GM23338 (cell line): Measurements from ENCODE around the gene SPATA18. TPM values are rescaled to one million over a fixed set of nuclear protein-coding genes. Genes with fewer than 3 reads are reported as not detected.

Source experiments
- ATAC-seq: fragments of 200-7000 bp; cut with Tn5 transposase; 3 replicates; pipeline ENCODE4 v1.9.1; 2020
- DNase-seq: peaks from one replicate; pipeline ENCODE4 v3.0.0-alpha.2; 2015; ENCODE audit warnings: low spot score
- H2AFZ ChIP-seq: fragments of 200-600 bp; sonication (generic); 2 replicates; pipeline ENCODE4 v1.8.0; 2016; ENCODE audit warnings: antibody characterized with exemption, mild to moderate bottlenecking, moderate library complexity
- H3F3A ChIP-seq: fragments of 200-600 bp; sonication (generic); replicated peaks from 2 replicates; pipeline ENCODE4 v1.8.0; 2017; ENCODE audit warnings: antibody characterized with exemption, mixed run types, low read depth
- H3K27ac ChIP-seq: fragments of 200-600 bp; sonication (generic); 2 replicates; pipeline ENCODE4 v1.6.1; 2016; ENCODE audit warnings: low read depth
- H3K27me3 ChIP-seq: fragments of 200-600 bp; sonication (generic); 2 replicates; pipeline ENCODE4 v1.8.0; 2016; ENCODE audit warnings: mild to moderate bottlenecking, mixed run types, moderate library complexity; ENCODE audit not compliant: insufficient read depth
- H3K36me3 ChIP-seq: fragments of 200-600 bp; sonication (generic); 2 replicates; pipeline ENCODE4 v1.8.0; 2016; ENCODE audit warnings: mild to moderate bottlenecking; ENCODE audit not compliant: insufficient read depth
- H3K4me1 ChIP-seq: fragments of 200-600 bp; sonication (generic); 2 replicates; pipeline ENCODE4 v1.8.0; 2016; ENCODE audit warnings: mild to moderate bottlenecking, moderate library complexity; ENCODE audit not compliant: insufficient read depth
- H3K4me2 ChIP-seq: fragments of 200-600 bp; sonication (generic); 2 replicates; pipeline ENCODE4 v1.7.1; 2017; ENCODE audit warnings: mixed run types
- H3K4me3 ChIP-seq: fragments of 200-600 bp; sonication (generic); 2 replicates; pipeline ENCODE4 v1.6.1; 2016; ENCODE audit warnings: mixed run types
- H3K79me2 ChIP-seq: fragments of 200-600 bp; sonication (generic); replicated peaks from 2 replicates; pipeline ENCODE4 v1.8.0; 2017; ENCODE audit warnings: mild to moderate bottlenecking; ENCODE audit not compliant: insufficient read depth
- H3K9me2 ChIP-seq: fragments of 200-600 bp; sonication (generic); 2 replicates; pipeline ENCODE4 v1.8.0; 2017; ENCODE audit not compliant: insufficient read depth
- H4K20me1 ChIP-seq: fragments of 200-600 bp; sonication (generic); replicated peaks from 2 replicates; pipeline ENCODE4 v1.8.0; 2017; ENCODE audit warnings: mild to moderate bottlenecking; ENCODE audit not compliant: insufficient read depth
- H3K27ac Mint-ChIP-seq: 2 replicates; pipeline ENCODE4 v1.8.0; 2020; ENCODE audit warnings: inconsistent platforms, mild to moderate bottlenecking, moderate library complexity, mixed read lengths
- H3K27me3 Mint-ChIP-seq: 3 replicates; pipeline ENCODE4 v1.8.0; 2022; ENCODE audit warnings: low read depth, mild to moderate bottlenecking, moderate library complexity, mixed read lengths, inconsistent platforms; ENCODE audit not compliant: insufficient read depth, poor library complexity
- H3K36me3 Mint-ChIP-seq: 3 replicates; pipeline ENCODE4 v1.8.0; 2021; ENCODE audit warnings: low read depth, mild to moderate bottlenecking, inconsistent platforms, moderate library complexity, mixed read lengths
- H3K4me1 Mint-ChIP-seq: 3 replicates; pipeline ENCODE4 v1.8.0; 2020; ENCODE audit warnings: mild to moderate bottlenecking, inconsistent platforms, mixed read lengths
- H3K4me3 Mint-ChIP-seq: 3 replicates; pipeline ENCODE4 v1.8.0; 2021; ENCODE audit warnings: moderate library complexity, mild to moderate bottlenecking, inconsistent platforms, mixed read lengths
- H3K9me3 Mint-ChIP-seq: 3 replicates; pipeline ENCODE4 v1.8.0; 2020; ENCODE audit warnings: moderate library complexity, mild to moderate bottlenecking, inconsistent platforms, mixed read lengths
- CREB1 ChIP-seq: fragments of 250-450 bp; sonication (Bioruptor Pico); IDR thresholded peaks from 2 replicates; pipeline ENCODE4 v1.5.0; 2020; ENCODE audit warnings: low read depth, mild to moderate bottlenecking, moderate library complexity
- ETS1 ChIP-seq: IDR thresholded peaks from 2 replicates; pipeline ENCODE4 v1.6.1; 2016; ENCODE audit warnings: antibody characterized with exemption
- EZH2 ChIP-seq: fragments of 200-600 bp; sonication (generic); IDR thresholded peaks from one replicate; pipeline ENCODE4 v1.8.0; 2017; ENCODE audit warnings: antibody characterized with exemption, mild to moderate bottlenecking, low read depth; ENCODE audit not compliant: unreplicated experiment
- EZH2phosphoT487 ChIP-seq: fragments of 200-600 bp; sonication (generic); IDR thresholded peaks from one replicate; pipeline ENCODE4 v1.8.1; 2018; ENCODE audit warnings: antibody characterized with exemption; ENCODE audit not compliant: unreplicated experiment
- JUNB ChIP-seq: IDR thresholded peaks from one replicate; pipeline ENCODE4 v1.6.1; 2016; ENCODE audit warnings: antibody characterized with exemption; ENCODE audit not compliant: unreplicated experiment
- NANOG ChIP-seq: IDR thresholded peaks from 2 replicates; pipeline ENCODE4 v1.6.1; 2016; ENCODE audit warnings: antibody characterized with exemption, borderline replicate concordance
- POLR2AphosphoS5 ChIP-seq: IDR thresholded peaks from 2 replicates; pipeline ENCODE4 v1.6.1; 2016; ENCODE audit warnings: antibody characterized with exemption, low read depth
- REST ChIP-seq: IDR thresholded peaks from one replicate; pipeline ENCODE4 v1.6.1; 2018; ENCODE audit warnings: antibody characterized with exemption; ENCODE audit not compliant: unreplicated experiment
- STAT1 ChIP-seq: IDR thresholded peaks from one replicate; pipeline ENCODE4 v1.6.1; 2016; ENCODE audit warnings: antibody characterized with exemption; ENCODE audit not compliant: unreplicated experiment
- ZNF114 ChIP-seq: fragments of 250-450 bp; sonication (Bioruptor Pico); IDR thresholded peaks from 2 replicates; pipeline ENCODE4 v1.5.0; 2020; ENCODE audit warnings: mild to moderate bottlenecking, moderate library complexity
- ZNF331 ChIP-seq: fragments of 250-450 bp; sonication (Bioruptor Pico); IDR thresholded peaks from 2 replicates; pipeline ENCODE4 v1.5.0; 2020; ENCODE audit warnings: low read depth, mild to moderate bottlenecking, moderate library complexity
- polyA plus RNA-seq: library from polyadenylated mRNA; unstranded; fragments of >200 nt; fragmentation: Nextera tagmentation; extraction: Ambion mirVana; gene quantifications from 2 replicates; pipeline ENCODE4 v1.2.1, GENCODE V29; 2016
- total RNA-seq: library from RNA; depleted of rRNA; stranded (reverse); fragments of >200 nt; shearing (Covaris generic); gene quantifications from 2 replicates; pipeline ENCODE4 v1.2.3, GENCODE V29; 2014
- TF ChIP-seq, protein P1 (sequence below), 2 experiments: fragments of 200-600 bp in 1 of 2; sonication (generic) in 1 of 2; conservative IDR thresholded peaks; 2 replicates each; pipeline versions ENCODE4 v1.5.1 to v1.6.1; 2016 to 2017; ENCODE audit warnings: antibody characterized with exemption in 2 of 2, low read depth in 2 of 2, mild to moderate bottlenecking in 2 of 2, moderate library complexity in 1 of 2
- TF ChIP-seq, protein P2 (sequence below): fragments of 250-450 bp; sonication (Bioruptor Pico); IDR thresholded peaks from 2 replicates; pipeline ENCODE4 v1.5.0; 2020; ENCODE audit warnings: mild to moderate bottlenecking, moderate library complexity

The SPATA18 gene
- total and polyA plus RNA-seq, 2 experiments from 2014 or later: 1.5 to 2.5 TPM

- peaks cover 7% of the 10 kb centered on the region; the same call in 1 of the 2 replicates for H3K4me1 ChIP-seq
- no peaks in the 10 kb centered on the region for H3K9me2 ChIP-seq
- Mint-ChIP-seq H3K27ac (no peak overlapping the region), H3K9me3 (no peaks in the 10 kb centered on the region), H3K4me1 (peaks cover 22% of the 10 kb centered on the region), H3K4me3 (peak overlapping the region; percentile 85), H3K27me3 (peaks cover 4% of the 10 kb centered on the region), H3K36me3 (peaks cover 3% of the 10 kb centered on the region; the same call in 1 of the 3 replicates)
- no peak for TF ChIP-seq REST
- no peak for TF ChIP-seq CREB1 (CRISPR knock-in tag)
- TF ChIP-seq STAT1: no peak
- TF ChIP-seq ZNF114 (CRISPR knock-in tag): no peak
- no peak for TF ChIP-seq ETS1
- no peak for TF ChIP-seq ZNF331
- no peak for TF ChIP-seq EZH2
- TF ChIP-seq EZH2phosphoT487: no peak
- no peak for TF ChIP-seq NANOG
- TF ChIP-seq JUNB: no peak
- TF ChIP-seq, protein P1, sequence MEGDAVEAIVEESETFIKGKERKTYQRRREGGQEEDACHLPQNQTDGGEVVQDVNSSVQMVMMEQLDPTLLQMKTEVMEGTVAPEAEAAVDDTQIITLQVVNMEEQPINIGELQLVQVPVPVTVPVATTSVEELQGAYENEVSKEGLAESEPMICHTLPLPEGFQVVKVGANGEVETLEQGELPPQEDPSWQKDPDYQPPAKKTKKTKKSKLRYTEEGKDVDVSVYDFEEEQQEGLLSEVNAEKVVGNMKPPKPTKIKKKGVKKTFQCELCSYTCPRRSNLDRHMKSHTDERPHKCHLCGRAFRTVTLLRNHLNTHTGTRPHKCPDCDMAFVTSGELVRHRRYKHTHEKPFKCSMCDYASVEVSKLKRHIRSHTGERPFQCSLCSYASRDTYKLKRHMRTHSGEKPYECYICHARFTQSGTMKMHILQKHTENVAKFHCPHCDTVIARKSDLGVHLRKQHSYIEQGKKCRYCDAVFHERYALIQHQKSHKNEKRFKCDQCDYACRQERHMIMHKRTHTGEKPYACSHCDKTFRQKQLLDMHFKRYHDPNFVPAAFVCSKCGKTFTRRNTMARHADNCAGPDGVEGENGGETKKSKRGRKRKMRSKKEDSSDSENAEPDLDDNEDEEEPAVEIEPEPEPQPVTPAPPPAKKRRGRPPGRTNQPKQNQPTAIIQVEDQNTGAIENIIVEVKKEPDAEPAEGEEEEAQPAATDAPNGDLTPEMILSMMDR (conservative IDR thresholded peaks at IDR 0.05; ENCODE audit: low read depth in 2 of 2): no peak
- TF ChIP-seq, protein P2, sequence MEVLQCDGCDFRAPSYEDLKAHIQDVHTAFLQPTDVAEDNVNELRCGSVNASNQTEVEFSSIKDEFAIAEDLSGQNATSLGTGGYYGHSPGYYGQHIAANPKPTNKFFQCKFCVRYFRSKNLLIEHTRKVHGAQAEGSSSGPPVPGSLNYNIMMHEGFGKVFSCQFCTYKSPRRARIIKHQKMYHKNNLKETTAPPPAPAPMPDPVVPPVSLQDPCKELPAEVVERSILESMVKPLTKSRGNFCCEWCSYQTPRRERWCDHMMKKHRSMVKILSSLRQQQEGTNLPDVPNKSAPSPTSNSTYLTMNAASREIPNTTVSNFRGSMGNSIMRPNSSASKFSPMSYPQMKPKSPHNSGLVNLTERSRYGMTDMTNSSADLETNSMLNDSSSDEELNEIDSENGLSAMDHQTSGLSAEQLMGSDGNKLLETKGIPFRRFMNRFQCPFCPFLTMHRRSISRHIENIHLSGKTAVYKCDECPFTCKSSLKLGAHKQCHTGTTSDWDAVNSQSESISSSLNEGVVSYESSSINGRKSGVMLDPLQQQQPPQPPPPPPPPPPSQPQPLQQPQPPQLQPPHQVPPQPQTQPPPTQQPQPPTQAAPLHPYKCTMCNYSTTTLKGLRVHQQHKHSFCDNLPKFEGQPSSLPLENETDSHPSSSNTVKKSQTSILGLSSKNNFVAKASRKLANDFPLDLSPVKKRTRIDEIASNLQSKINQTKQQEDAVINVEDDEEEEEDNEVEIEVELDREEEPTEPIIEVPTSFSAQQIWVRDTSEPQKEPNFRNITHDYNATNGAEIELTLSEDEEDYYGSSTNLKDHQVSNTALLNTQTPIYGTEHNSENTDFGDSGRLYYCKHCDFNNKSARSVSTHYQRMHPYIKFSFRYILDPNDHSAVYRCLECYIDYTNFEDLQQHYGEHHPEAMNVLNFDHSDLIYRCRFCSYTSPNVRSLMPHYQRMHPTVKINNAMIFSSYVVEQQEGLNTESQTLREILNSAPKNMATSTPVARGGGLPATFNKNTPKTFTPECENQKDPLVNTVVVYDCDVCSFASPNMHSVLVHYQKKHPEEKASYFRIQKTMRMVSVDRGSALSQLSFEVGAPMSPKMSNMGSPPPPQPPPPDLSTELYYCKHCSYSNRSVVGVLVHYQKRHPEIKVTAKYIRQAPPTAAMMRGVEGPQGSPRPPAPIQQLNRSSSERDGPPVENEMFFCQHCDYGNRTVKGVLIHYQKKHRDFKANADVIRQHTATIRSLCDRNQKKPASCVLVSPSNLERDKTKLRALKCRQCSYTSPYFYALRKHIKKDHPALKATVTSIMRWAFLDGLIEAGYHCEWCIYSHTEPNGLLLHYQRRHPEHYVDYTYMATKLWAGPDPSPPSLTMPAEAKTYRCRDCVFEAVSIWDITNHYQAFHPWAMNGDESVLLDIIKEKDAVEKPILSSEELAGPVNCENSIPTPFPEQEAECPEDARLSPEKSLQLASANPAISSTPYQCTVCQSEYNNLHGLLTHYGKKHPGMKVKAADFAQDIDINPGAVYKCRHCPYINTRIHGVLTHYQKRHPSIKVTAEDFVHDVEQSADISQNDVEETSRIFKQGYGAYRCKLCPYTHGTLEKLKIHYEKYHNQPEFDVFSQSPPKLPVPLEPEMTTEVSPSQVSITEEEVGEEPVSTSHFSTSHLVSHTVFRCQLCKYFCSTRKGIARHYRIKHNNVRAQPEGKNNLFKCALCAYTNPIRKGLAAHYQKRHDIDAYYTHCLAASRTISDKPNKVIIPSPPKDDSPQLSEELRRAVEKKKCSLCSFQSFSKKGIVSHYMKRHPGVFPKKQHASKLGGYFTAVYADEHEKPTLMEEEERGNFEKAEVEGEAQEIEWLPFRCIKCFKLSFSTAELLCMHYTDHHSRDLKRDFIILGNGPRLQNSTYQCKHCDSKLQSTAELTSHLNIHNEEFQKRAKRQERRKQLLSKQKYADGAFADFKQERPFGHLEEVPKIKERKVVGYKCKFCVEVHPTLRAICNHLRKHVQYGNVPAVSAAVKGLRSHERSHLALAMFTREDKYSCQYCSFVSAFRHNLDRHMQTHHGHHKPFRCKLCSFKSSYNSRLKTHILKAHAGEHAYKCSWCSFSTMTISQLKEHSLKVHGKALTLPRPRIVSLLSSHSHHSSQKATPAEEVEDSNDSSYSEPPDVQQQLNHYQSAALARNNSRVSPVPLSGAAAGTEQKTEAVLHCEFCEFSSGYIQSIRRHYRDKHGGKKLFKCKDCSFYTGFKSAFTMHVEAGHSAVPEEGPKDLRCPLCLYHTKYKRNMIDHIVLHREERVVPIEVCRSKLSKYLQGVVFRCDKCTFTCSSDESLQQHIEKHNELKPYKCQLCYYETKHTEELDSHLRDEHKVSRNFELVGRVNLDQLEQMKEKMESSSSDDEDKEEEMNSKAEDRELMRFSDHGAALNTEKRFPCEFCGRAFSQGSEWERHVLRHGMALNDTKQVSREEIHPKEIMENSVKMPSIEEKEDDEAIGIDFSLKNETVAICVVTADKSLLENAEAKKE (CRISPR knock-in tag): no peak
- no peak for TF ChIP-seq POLR2AphosphoS5
- H3K36me3 ChIP-seq: peaks cover 11% of the 10 kb centered on the region; the same call in 1 of the 2 replicates
- peak overlapping the region; percentile 80 for H3K4me2 ChIP-seq
- peak overlapping the region; percentile 66 for H3K4me3 ChIP-seq
- DNase-seq: no peak
- peaks cover 23% of the 10 kb centered on the region for H3K27me3 ChIP-seq
- no peak for ATAC-seq
- peaks cover 4% of the 10 kb centered on the region for H4K20me1 ChIP-seq
- no peak overlapping the region for H3K27ac ChIP-seq
- H2AFZ ChIP-seq: no peak overlapping the region
- peaks cover 40% of the 10 kb centered on the region for H3K79me2 ChIP-seq
- H3F3A ChIP-seq: no peaks in the 10 kb centered on the region
These were observed 14.1 kb upstream of the SPATA18 start for GRCh38 chr4:52036886-52037530.
